Astrocyte (in vitro differentiated cells and primary cell): Measurements from ENCODE around the gene ANKRD40.

Experiments
- CTCF ChIP-seq: IDR thresholded peaks from 2 replicates; pipeline ENCODE4 v1.5.1; 2011; ENCODE audit warnings: low read depth, mild to moderate bottlenecking, inconsistent platforms, low read length, moderate library complexity; ENCODE audit not compliant: insufficient read depth
- EZH2 ChIP-seq: IDR thresholded peaks from 2 replicates; pipeline ENCODE4 v1.6.1; 2012; ENCODE audit warnings: mild to moderate bottlenecking, low read length, inconsistent platforms; ENCODE audit not compliant: insufficient read depth

GRCh38 chr17:50683434-50684287 lies 24.1 kb downstream of the ANKRD40 start:
- TF ChIP-seq CTCF (no peak), EZH2 (no peak)
